ENCODE data around the gene SERPINB13. TPM values are rescaled to one million over a fixed set of nuclear protein-coding genes. Genes with fewer than 3 reads are reported as not detected.
A peak's percentile ranks its signal among the peaks of the same experiment; 100 is the strongest.

Gene SERPINB13
- not detected for total RNA-seq
- total RNA-seq (2013) = not detected
- total RNA-seq = 0 to 0.06 (median 0) reads per million in 29 experiments

DNA sequence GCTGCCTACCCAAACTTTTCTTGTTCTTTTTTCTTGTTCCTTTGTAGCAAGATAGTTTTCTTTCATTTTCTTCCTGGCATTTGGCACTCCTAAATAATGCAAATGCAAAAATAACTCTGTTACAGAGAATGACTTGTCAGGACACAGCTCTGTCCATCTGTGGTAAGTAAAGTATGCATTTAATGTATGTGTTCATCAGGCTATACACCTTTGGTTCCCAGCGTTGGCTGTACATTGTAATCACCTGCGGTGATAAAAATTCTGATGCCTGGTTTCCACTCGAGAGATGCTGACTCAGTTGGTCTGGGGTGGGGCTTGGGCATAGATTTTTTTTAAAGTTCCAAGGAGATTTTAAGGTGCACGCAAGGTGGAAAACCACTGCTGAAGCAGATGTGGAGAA, at the start of gene SERPINB13:
Gene SERPINB13, plus strand, starts transcription at position 378 of the 400 bp plus-strand sequence. CDS start 1,325 bp downstream, outside the sequence.
- no peak within 1 kb of the TSS for H3K4me3 ChIP-seq (ENCODE audit: control insufficient read depth in 1 of 2, extremely low read depth in 1 of 2, low read length in 1 of 2)
- H3K9me3 Mint-ChIP-seq = no peaks in the 10 kb centered on the region
- no peak within 1 kb of the TSS for H3K27ac ChIP-seq (ENCODE audit: low read length)
- H3K27ac Mint-ChIP-seq = no peak within 1 kb of the TSS
- H3K4me1 ChIP-seq (ENCODE audit: control insufficient read depth in 1 of 2, extremely low read depth in 1 of 2, insufficient read depth in 2 of 2, low read length in 2 of 2) = no peaks in the 10 kb centered on the region
- peaks cover 0 to 8% of the 10 kb centered on the region in 2 experiments for H3K27me3 ChIP-seq (replicated peaks in 1 of 2; ENCODE audit: control insufficient read depth in 2 of 2, extremely low read depth in 1 of 2, insufficient read depth in 2 of 2, low read length in 1 of 2)
- no peak within 1 kb of the TSS for H3K4me3 Mint-ChIP-seq
- POLR2A ChIA-PET = no interaction called here
- WGBS (ENCODE audit: insufficient coverage) = 100% methylated on average over 1 of the region's 4 CpGs
- ATAC-seq (replicated peaks in 1 of 4) (no peak), DNase-seq (no peak)
- H3K9me3 ChIP-seq = no peaks in the 10 kb centered on the region
- no peaks in the 10 kb centered on the region for H3K4me1 Mint-ChIP-seq
- CTCF ChIA-PET = no interaction called here
- H3K36me3 ChIP-seq (ENCODE audit: control insufficient read depth in 2 of 2, extremely low read depth in 1 of 2, insufficient read depth in 1 of 2, low read length in 1 of 2) = no peaks in the 10 kb centered on the region
- H3K36me3 Mint-ChIP-seq = no peaks in the 10 kb centered on the region
- peaks cover 3 to 16% of the 10 kb centered on the region in 2 donors for H3K27me3 Mint-ChIP-seq

- H3K27me3 Mint-ChIP-seq = peaks cover 18 to 33% of the 10 kb centered on the region in 2 donors
- WGBS (ENCODE audit: insufficient coverage) = 60% methylated on average over 2 of the region's 3 CpGs
- ChIA-PET CTCF (no interaction called here), POLR2A (no interaction called here)
- no peaks in the 10 kb centered on the region for H3K36me3 ChIP-seq (ENCODE audit: control insufficient read depth in 2 of 2, extremely low read depth in 1 of 2, insufficient read depth in 1 of 2, low read length in 1 of 2)
- H3K36me3 Mint-ChIP-seq = no peaks in the 10 kb centered on the region
- no peak for DNase-seq
- H3K9me3 Mint-ChIP-seq = no peaks in the 10 kb centered on the region
- no peaks in the 10 kb centered on the region for H3K4me1 Mint-ChIP-seq
- no peak overlapping the region for H3K27ac ChIP-seq (ENCODE audit: low read length)
- H3K27me3 ChIP-seq (replicated peaks in 1 of 2; ENCODE audit: control insufficient read depth in 2 of 2, extremely low read depth in 1 of 2, insufficient read depth in 2 of 2, low read length in 1 of 2) = no peaks in the 10 kb centered on the region
- H3K4me3 ChIP-seq (ENCODE audit: control insufficient read depth in 1 of 2, extremely low read depth in 1 of 2, low read length in 1 of 2) = no peak overlapping the region
- no peak for ATAC-seq (replicated peaks in 1 of 4)
- no peak overlapping the region for H3K4me3 Mint-ChIP-seq
- no peaks in the 10 kb centered on the region for H3K4me1 ChIP-seq (ENCODE audit: control insufficient read depth in 1 of 2, extremely low read depth in 1 of 2, insufficient read depth in 2 of 2, low read length in 2 of 2)
- H3K27ac Mint-ChIP-seq = no peak overlapping the region
- H3K9me3 ChIP-seq = no peaks in the 10 kb centered on the region
Measured at GRCh38 chr18:63539904-63540510, 47.1 kb upstream of the SERPINB13 start.

- H3K27ac Mint-ChIP-seq = no peak within 1 kb of the TSS
- Histone ChIP-seq H3K4me3 (ENCODE audit: control insufficient read depth in 1 of 2, extremely low read depth in 1 of 2, low read length in 1 of 2) (no peak within 1 kb of the TSS), H3K36me3 (ENCODE audit: control insufficient read depth in 2 of 2, extremely low read depth in 1 of 2, insufficient read depth in 1 of 2, low read length in 1 of 2) (no peaks in the 10 kb centered on the region), H3K9me3 (no peaks in the 10 kb centered on the region), H3K4me1 (ENCODE audit: control insufficient read depth in 1 of 2, extremely low read depth in 1 of 2, insufficient read depth in 2 of 2, low read length in 2 of 2) (no peaks in the 10 kb centered on the region), H3K27ac (ENCODE audit: low read length) (no peak within 1 kb of the TSS), H3K27me3 (replicated peaks in 1 of 2; ENCODE audit: control insufficient read depth in 2 of 2, extremely low read depth in 1 of 2, insufficient read depth in 2 of 2, low read length in 1 of 2) (no peaks in the 10 kb centered on the region)
- DNase-seq = no peak
- no peak within 1 kb of the TSS for H3K4me3 Mint-ChIP-seq
- ATAC-seq (replicated peaks in 1 of 4) = no peak
- H3K4me1 Mint-ChIP-seq = no peaks in the 10 kb centered on the region
- CTCF ChIA-PET = no interaction called here
- H3K9me3 Mint-ChIP-seq = no peaks in the 10 kb centered on the region
- H3K36me3 Mint-ChIP-seq = no peaks in the 10 kb centered on the region
- no CpG with 5 or more reads among the region's 1 CpG for WGBS (ENCODE audit: insufficient coverage)
- POLR2A ChIA-PET = no interaction called here
- H3K27me3 Mint-ChIP-seq = peaks cover 27 to 36% of the 10 kb centered on the region in 2 donors
Measured at GRCh38 chr18:63542069-63542468, 45.1 kb upstream of the SERPINB13 start, which contains the start of gene SERPINB12. TSS of gene SERPINB12 (plus strand) at chr18:63542369. CDS start at chr18:63556160, 13,791 bp downstream.

- Mint-ChIP-seq H3K36me3 (no peaks in the 10 kb centered on the region), H3K4me3 (no peak overlapping the region), H3K4me1 (no peaks in the 10 kb centered on the region), H3K27me3 (peaks cover 25 to 34% of the 10 kb centered on the region in 2 donors), H3K27ac (no peak overlapping the region), H3K9me3 (no peaks in the 10 kb centered on the region)
- Histone ChIP-seq H3K27me3 (replicated peaks in 1 of 2; ENCODE audit: control insufficient read depth in 2 of 2, extremely low read depth in 1 of 2, insufficient read depth in 2 of 2, low read length in 1 of 2) (no peaks in the 10 kb centered on the region), H3K27ac (ENCODE audit: low read length) (no peak overlapping the region), H3K9me3 (no peaks in the 10 kb centered on the region), H3K4me3 (ENCODE audit: control insufficient read depth in 1 of 2, extremely low read depth in 1 of 2, low read length in 1 of 2) (no peak overlapping the region), H3K36me3 (ENCODE audit: control insufficient read depth in 2 of 2, extremely low read depth in 1 of 2, insufficient read depth in 1 of 2, low read length in 1 of 2) (no peaks in the 10 kb centered on the region), H3K4me1 (ENCODE audit: control insufficient read depth in 1 of 2, extremely low read depth in 1 of 2, insufficient read depth in 2 of 2, low read length in 2 of 2) (no peaks in the 10 kb centered on the region)
- DNase-seq (no peak), ATAC-seq (replicated peaks in 1 of 4) (no peak)
- no CpG with 5 or more reads among the region's 2 CpGs for WGBS (ENCODE audit: insufficient coverage)
- POLR2A ChIA-PET = interaction anchor here in 1 of 2 donors (0.7 kb wide), 1 partner anchor 387 kb away, joined by 3 read pairs; no protein-coding TSS in a partner anchor
- CTCF ChIA-PET = interaction anchor here in 1 of 2 donors (0.5 to 1.2 kb wide), 2 partner anchors 26 to 697 kb away, joined by 3 read pairs; no protein-coding TSS in a partner anchor
Measured at GRCh38 chr18:63544017-63544416, 43.1 kb upstream of the SERPINB13 start.

GRCh38 chr18:63545000-63545399, 42.1 kb upstream of the SERPINB13 start:
- H3K4me1 ChIP-seq (ENCODE audit: control insufficient read depth in 1 of 2, extremely low read depth in 1 of 2, insufficient read depth in 2 of 2, low read length in 2 of 2) = no peaks in the 10 kb centered on the region
- DNase-seq (no peak), ATAC-seq (replicated peaks in 1 of 4) (no peak)
- no peak overlapping the region for H3K4me3 Mint-ChIP-seq
- POLR2A ChIA-PET = no interaction called here
- H3K27me3 Mint-ChIP-seq = peaks cover 18 to 33% of the 10 kb centered on the region in 2 donors
- peak overlapping the region in 1 of 2 donors; percentile 19 for H3K27ac Mint-ChIP-seq
- CTCF ChIA-PET = interaction anchor here in 1 of 2 donors (1.2 kb wide), 1 partner anchor 27 kb away, joined by 3 read pairs; no protein-coding TSS in a partner anchor
- no peaks in the 10 kb centered on the region for H3K9me3 ChIP-seq
- H3K4me1 Mint-ChIP-seq = no peaks in the 10 kb centered on the region
- H3K36me3 ChIP-seq (ENCODE audit: control insufficient read depth in 2 of 2, extremely low read depth in 1 of 2, insufficient read depth in 1 of 2, low read length in 1 of 2) = no peaks in the 10 kb centered on the region
- H3K9me3 Mint-ChIP-seq = no peaks in the 10 kb centered on the region
- H3K27ac ChIP-seq (ENCODE audit: low read length) = no peak overlapping the region
- WGBS (ENCODE audit: insufficient coverage) = no CpG with 5 or more reads among the region's 3 CpGs
- no peak overlapping the region for H3K4me3 ChIP-seq (ENCODE audit: control insufficient read depth in 1 of 2, extremely low read depth in 1 of 2, low read length in 1 of 2)
- no peaks in the 10 kb centered on the region for H3K36me3 Mint-ChIP-seq
- H3K27me3 ChIP-seq (replicated peaks in 1 of 2; ENCODE audit: control insufficient read depth in 2 of 2, extremely low read depth in 1 of 2, insufficient read depth in 2 of 2, low read length in 1 of 2) = no peaks in the 10 kb centered on the region

- Mint-ChIP-seq H3K9me3 (no peaks in the 10 kb centered on the region), H3K27ac (no peak overlapping the region), H3K4me1 (no peaks in the 10 kb centered on the region), H3K27me3 (peaks cover 13 to 23% of the 10 kb centered on the region in 2 donors), H3K4me3 (no peak overlapping the region), H3K36me3 (no peaks in the 10 kb centered on the region)
- no CpG with 5 or more reads among the region's 1 CpG for WGBS (ENCODE audit: insufficient coverage)
- H3K4me1 ChIP-seq (ENCODE audit: control insufficient read depth in 1 of 2, extremely low read depth in 1 of 2, insufficient read depth in 2 of 2, low read length in 2 of 2) = no peaks in the 10 kb centered on the region
- H3K27ac ChIP-seq (ENCODE audit: low read length) = no peak overlapping the region
- no peaks in the 10 kb centered on the region for H3K36me3 ChIP-seq (ENCODE audit: control insufficient read depth in 2 of 2, extremely low read depth in 1 of 2, insufficient read depth in 1 of 2, low read length in 1 of 2)
- ATAC-seq (replicated peaks in 1 of 4) (no peak), DNase-seq (no peak)
- ChIA-PET POLR2A (no interaction called here), CTCF (interaction anchor here in 1 of 2 donors (1.4 kb wide), 1 partner anchor 31 kb away, joined by 3 read pairs; no protein-coding TSS in a partner anchor)
- no peak overlapping the region for H3K4me3 ChIP-seq (ENCODE audit: control insufficient read depth in 1 of 2, extremely low read depth in 1 of 2, low read length in 1 of 2)
- H3K27me3 ChIP-seq (replicated peaks in 1 of 2; ENCODE audit: control insufficient read depth in 2 of 2, extremely low read depth in 1 of 2, insufficient read depth in 2 of 2, low read length in 1 of 2) = no peaks in the 10 kb centered on the region
- H3K9me3 ChIP-seq = no peaks in the 10 kb centered on the region
Measured at GRCh38 chr18:63550068-63550467, 37.1 kb upstream of the SERPINB13 start.

Data from T-cell (primary cell).